HL-60 (cell line): ENCODE measurements around the gene LAMA2.

Experiments
- CTCF ChIP-seq: IDR thresholded peaks from one replicate; pipeline ENCODE4 v1.5.1; 2011; ENCODE audit warnings: low read length, control low read depth, inconsistent platforms; ENCODE audit not compliant: insufficient read depth
- POLR2AphosphoS5 ChIP-seq: IDR thresholded peaks from 2 replicates; pipeline ENCODE4 v1.6.1; 2012; ENCODE audit warnings: low read depth
- REST ChIP-seq: IDR thresholded peaks from 2 replicates; pipeline ENCODE4 v1.6.1; 2012; ENCODE audit warnings: low read depth; ENCODE audit not compliant: insufficient replicate concordance

- TF ChIP-seq POLR2AphosphoS5 = no peak
- TF ChIP-seq CTCF = no peak
- TF ChIP-seq REST = no peak
Measured at GRCh38 chr6:129016844-129017243, 133.9 kb downstream of the LAMA2 start.
